ENCODE measurements around the gene GRB2.

DNA sequence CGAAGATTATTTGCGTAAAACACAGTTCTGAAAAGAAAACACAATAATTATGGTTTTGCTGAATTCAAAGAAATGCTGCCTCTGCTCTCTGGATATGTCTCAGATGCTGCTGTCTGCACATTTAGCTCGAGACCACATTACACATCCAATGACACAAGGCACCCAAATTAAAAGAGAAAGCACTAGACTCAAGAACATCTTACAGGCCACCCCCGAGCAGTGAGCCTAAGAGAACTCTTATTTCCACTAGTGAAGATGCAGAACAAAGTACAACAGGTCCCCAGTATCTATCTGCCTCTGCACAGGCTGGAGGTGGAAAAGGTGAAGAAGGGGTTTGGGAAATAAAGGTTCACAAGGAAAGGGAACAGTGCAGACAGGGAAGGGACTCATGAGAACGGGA is 33.5 kb downstream of the GRB2 start:
- TF ChIP-seq, protein P1, sequence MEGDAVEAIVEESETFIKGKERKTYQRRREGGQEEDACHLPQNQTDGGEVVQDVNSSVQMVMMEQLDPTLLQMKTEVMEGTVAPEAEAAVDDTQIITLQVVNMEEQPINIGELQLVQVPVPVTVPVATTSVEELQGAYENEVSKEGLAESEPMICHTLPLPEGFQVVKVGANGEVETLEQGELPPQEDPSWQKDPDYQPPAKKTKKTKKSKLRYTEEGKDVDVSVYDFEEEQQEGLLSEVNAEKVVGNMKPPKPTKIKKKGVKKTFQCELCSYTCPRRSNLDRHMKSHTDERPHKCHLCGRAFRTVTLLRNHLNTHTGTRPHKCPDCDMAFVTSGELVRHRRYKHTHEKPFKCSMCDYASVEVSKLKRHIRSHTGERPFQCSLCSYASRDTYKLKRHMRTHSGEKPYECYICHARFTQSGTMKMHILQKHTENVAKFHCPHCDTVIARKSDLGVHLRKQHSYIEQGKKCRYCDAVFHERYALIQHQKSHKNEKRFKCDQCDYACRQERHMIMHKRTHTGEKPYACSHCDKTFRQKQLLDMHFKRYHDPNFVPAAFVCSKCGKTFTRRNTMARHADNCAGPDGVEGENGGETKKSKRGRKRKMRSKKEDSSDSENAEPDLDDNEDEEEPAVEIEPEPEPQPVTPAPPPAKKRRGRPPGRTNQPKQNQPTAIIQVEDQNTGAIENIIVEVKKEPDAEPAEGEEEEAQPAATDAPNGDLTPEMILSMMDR (IDR thresholded peaks at IDR 0.05; ENCODE audit: insufficient read depth, low read length), result no peak
- no peak for TF ChIP-seq REST (IDR thresholded peaks at IDR 0.05; ENCODE audit: insufficient replicate concordance, low read depth)
- no peak for TF ChIP-seq POLR2AphosphoS5 (IDR thresholded peaks at IDR 0.05; ENCODE audit: low read depth)
- TF ChIP-seq GABPA (IDR thresholded peaks at IDR 0.05; ENCODE audit: low read depth), result no peak
- no peak for TF ChIP-seq SPI1 (IDR thresholded peaks at IDR 0.05; ENCODE audit: borderline replicate concordance, low read depth)
